ENCODE measurements around the gene ZNF276. TPM values are rescaled to one million over a fixed set of nuclear protein-coding genes. Genes with fewer than 3 reads are reported as not detected.

ZNF276 gene
- polyA plus RNA-seq, 1 experiment: 8.5 TPM

DNA sequence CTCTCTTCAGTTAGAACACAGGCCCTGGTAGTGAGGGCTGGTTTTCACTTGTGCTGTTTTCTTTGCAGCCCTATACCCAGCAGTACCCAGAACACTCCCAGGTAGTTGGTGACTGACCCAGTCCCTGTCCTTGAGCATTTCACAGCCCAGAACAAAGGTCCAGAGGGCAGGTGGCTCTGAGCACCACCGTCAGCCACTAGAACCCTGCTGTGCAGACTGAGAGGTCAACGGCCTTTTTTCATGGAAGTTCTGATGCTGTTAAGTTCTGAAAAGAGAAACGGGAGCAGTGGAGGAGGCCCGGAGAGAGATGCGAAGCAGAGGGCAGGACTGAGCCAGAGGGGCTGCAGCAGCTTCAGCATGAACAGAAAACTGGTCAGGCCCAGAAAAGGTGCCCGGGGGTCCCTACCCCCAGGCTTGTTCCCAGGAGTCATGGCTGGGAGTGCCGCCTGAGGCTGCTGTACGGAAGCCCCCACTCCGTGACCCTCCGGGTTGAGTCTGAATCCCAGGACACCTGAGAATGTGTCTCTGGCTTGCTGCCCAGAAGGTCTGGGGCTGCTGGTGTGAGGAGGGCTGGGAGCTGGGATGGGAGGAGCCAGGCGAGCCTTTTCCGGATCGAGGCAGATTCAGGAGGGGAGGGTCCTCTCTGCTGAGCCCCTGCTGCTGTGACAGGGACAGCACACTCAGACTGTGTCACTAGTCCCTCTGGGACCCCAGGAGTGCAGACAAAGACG is 8.7 kb downstream of the ZNF276 start:
- no peaks in the 10 kb centered on the region for H3K27me3 ChIP-seq (ENCODE audit: control insufficient read depth, insufficient read depth, low read length)
- H3K4me3 ChIP-seq (ENCODE audit: low read depth, low read length): no peak overlapping the region
- TF ChIP-seq CTCF (IDR thresholded peaks at IDR 0.05; ENCODE audit: insufficient read depth, low read depth, low read length): no peak
- CTCF ChIA-PET: no interaction called here
- peaks cover 34% of the 10 kb centered on the region for H3K36me3 ChIP-seq (ENCODE audit: control insufficient read depth, insufficient read depth, low read length)
- no peak for DNase-seq (ENCODE audit: low read depth)
- POLR2A ChIA-PET: no interaction called here

DNA sequence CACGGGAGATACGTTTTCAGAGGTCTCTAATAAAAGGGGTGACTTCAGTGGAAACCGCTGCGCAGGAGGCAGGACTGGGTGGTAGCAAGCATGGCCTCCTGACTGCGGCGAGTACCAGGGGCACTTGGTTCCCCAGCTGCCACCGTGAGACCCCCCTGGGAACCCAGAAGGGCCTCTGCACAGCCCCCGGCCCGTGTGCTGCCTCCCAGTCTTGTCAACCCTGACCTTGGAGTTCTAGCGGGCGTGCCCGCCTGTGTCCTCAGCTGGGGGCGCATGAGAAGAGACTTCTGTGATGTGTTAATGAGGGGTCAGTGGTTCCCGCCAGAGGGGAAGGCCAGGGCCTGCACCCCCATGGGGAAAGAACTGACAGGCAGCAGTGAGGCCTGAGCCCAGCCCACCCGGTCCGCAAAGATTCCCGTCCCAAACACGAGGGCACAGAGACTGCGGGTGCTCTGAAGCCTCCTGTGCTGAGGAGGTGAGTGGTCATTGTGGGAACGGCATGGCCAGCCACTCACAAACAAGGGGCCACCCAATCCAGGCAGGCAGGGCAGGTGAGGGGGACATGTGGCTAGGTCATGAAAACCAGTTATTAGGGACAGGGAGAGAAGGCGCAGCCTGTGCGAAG is 9.4 kb downstream of the ZNF276 start:
- no peak for TF ChIP-seq CTCF (IDR thresholded peaks at IDR 0.05; ENCODE audit: insufficient read depth, low read depth, low read length)
- ChIA-PET POLR2A (no interaction called here), CTCF (interaction anchor here (0.7 kb wide), 1 partner anchor 310 kb away, joined by 3 read pairs; no protein-coding TSS in a partner anchor)
- Histone ChIP-seq H3K4me3 (ENCODE audit: low read depth, low read length) (no peak overlapping the region), H3K36me3 (ENCODE audit: control insufficient read depth, insufficient read depth, low read length) (peaks cover 34% of the 10 kb centered on the region), H3K27me3 (ENCODE audit: control insufficient read depth, insufficient read depth, low read length) (no peaks in the 10 kb centered on the region)
- no peak for DNase-seq (ENCODE audit: low read depth)

GRCh38 chr16:89732142-89732917 is 11.0 kb downstream of the ZNF276 start:
- no peaks in the 10 kb centered on the region for H3K27me3 ChIP-seq (ENCODE audit: control insufficient read depth, insufficient read depth, low read length)
- ChIA-PET CTCF (interaction anchor here (0.6 kb wide), 1 partner anchor 58 kb away, joined by 3 read pairs; no protein-coding TSS in a partner anchor), POLR2A (no interaction called here)
- H3K4me3 ChIP-seq (ENCODE audit: low read depth, low read length): no peak overlapping the region
- no peak for TF ChIP-seq CTCF (IDR thresholded peaks at IDR 0.05; ENCODE audit: insufficient read depth, low read depth, low read length)
- DNase-seq (ENCODE audit: low read depth): no peak
- H3K36me3 ChIP-seq (ENCODE audit: control insufficient read depth, insufficient read depth, low read length): peaks cover 35% of the 10 kb centered on the region

DNA sequence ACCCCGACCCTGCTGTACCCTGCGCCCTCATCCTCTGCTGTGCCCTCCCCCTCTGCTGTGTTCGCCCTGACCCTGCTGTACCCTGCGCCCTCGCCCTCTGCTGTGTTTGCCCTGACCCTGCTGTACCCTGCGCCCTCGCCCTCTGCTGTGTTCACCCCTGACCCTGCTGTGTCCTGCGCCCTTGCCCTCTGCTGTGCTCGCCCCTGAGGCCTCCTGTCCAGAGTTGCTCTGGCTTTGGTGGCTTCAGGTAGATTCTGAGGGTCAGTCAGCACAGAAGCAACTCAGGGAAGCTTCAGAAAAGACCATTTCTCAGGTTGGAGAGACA is 11.5 kb downstream of the ZNF276 start:
- H3K36me3 ChIP-seq (ENCODE audit: control insufficient read depth, insufficient read depth, low read length): peaks cover 38% of the 10 kb centered on the region
- ChIA-PET POLR2A (no interaction called here), CTCF (no interaction called here)
- TF ChIP-seq CTCF (IDR thresholded peaks at IDR 0.05; ENCODE audit: insufficient read depth, low read depth, low read length): no peak
- no peaks in the 10 kb centered on the region for H3K27me3 ChIP-seq (ENCODE audit: control insufficient read depth, insufficient read depth, low read length)
- H3K4me3 ChIP-seq (ENCODE audit: low read depth, low read length): no peak overlapping the region
- no peak for DNase-seq (ENCODE audit: low read depth)

DNA sequence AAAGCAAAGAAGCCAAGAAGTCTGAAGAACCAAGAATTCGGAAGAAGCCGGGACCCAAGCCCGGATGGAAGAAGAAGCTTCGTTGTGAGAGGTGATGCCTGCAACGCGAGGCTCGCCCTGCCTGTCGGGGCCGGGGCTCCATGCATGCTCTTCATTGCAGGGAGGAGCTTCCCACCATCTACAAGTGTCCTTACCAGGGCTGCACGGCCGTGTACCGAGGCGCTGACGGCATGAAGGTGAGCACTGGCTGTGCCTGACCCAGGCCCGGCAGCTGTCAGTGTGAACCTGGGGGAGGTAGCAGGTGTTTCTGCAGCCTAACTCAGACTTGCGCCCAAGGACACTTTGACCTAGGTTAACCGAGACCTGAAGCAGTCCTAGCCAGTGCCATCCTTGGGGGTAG is 12.0 kb downstream of the ZNF276 start:
- POLR2A ChIA-PET: no interaction called here
- TF ChIP-seq CTCF (IDR thresholded peaks at IDR 0.05; ENCODE audit: insufficient read depth, low read depth, low read length): no peak
- peaks cover 40% of the 10 kb centered on the region for H3K36me3 ChIP-seq (ENCODE audit: control insufficient read depth, insufficient read depth, low read length)

More for the DNA sequence above, 12.0 kb downstream of the ZNF276 start:
- CTCF ChIA-PET: no interaction called here
- no peak overlapping the region for H3K4me3 ChIP-seq (ENCODE audit: low read depth, low read length)
- no peak for DNase-seq (ENCODE audit: low read depth)
- H3K27me3 ChIP-seq (ENCODE audit: control insufficient read depth, insufficient read depth, low read length): no peaks in the 10 kb centered on the region
